ENCODE data around the gene CALCA. TPM values are rescaled to one million over a fixed set of nuclear protein-coding genes. Genes with fewer than 3 reads are reported as not detected.

CALCA gene
- total and polyA plus RNA-seq, 2 of the 4 experiments (the other 2 are of a cell fraction): not detected

- H3K4ac ChIP-seq (ENCODE audit: low read depth, low read length): no peak overlapping the region
- in situ Hi-C loops (cut with MboI; ENCODE audit: low sequenced_read_pairs): no loop called here
- no peaks in the 10 kb centered on the region for H3K4me1 ChIP-seq (ENCODE audit: control insufficient read depth, insufficient read depth, low read length)
- no peak overlapping the region for H4K8ac ChIP-seq (ENCODE audit: low read depth in 2 of 2, low read length in 2 of 2)
- no peak overlapping the region for H3K27ac ChIP-seq (ENCODE audit: insufficient read depth, low read length)
- ChIA-PET POLR2A (ENCODE audit: unreplicated experiment) (no interaction called here), CTCF (interaction anchor here (0.9 kb wide), 1 partner anchor 32 kb away, joined by 3 read pairs; no protein-coding TSS in a partner anchor)
- no TSS peak for BruUV-seq (replicated peaks)
- no peak overlapping the region for H4K91ac ChIP-seq (ENCODE audit: insufficient read depth, low read depth, low read length)
- H4K5ac ChIP-seq (ENCODE audit: low read depth, low read length): no peak overlapping the region
- H3K27me3 ChIP-seq (ENCODE audit: control insufficient read depth, insufficient read depth, low read length): no peaks in the 10 kb centered on the region; the same call in 1 of the 2 replicates
- DNase-seq: no peak
- no peak for ATAC-seq (ENCODE audit: low read depth)
- H3K4me2 ChIP-seq (ENCODE audit: low read depth, low read length): no peak overlapping the region
- intact Hi-C loops (cut with micrococcal nuclease): no loop called here
- H2AK9ac ChIP-seq (replicated peaks; ENCODE audit: low read depth, low read length, poor library complexity): no peak overlapping the region
- H3K4me3 ChIP-seq (ENCODE audit: insufficient read depth, low read depth, low read length): no peak overlapping the region
- H4K20me1 ChIP-seq (ENCODE audit: insufficient read depth, low read length): no peaks in the 10 kb centered on the region
- H2AK5ac ChIP-seq (ENCODE audit: low read depth, low read length): no peak overlapping the region
- no peak overlapping the region for H2BK5ac ChIP-seq (ENCODE audit: low read depth, low read length, poor library complexity, severe bottlenecking)
- no peaks in the 10 kb centered on the region for H3K9me1 ChIP-seq (ENCODE audit: insufficient read depth, low read length)
- no CpG with 5 or more reads among the region's 1 CpG for WGBS, 2 experiments (ENCODE audit: extremely low coverage in 2 of 2, insufficient read length in 1 of 2)
- no peak overlapping the region for H2BK20ac ChIP-seq (ENCODE audit: low read depth, low read length)
- no peak overlapping the region for H3K23ac ChIP-seq (ENCODE audit: low read depth, low read length)
- no peaks in the 10 kb centered on the region for H3K9me3 ChIP-seq (ENCODE audit: control insufficient read depth, insufficient read depth, low read length)
- H3K18ac ChIP-seq (ENCODE audit: low read depth, low read length): no peak overlapping the region
- no peak overlapping the region for H2BK15ac ChIP-seq (ENCODE audit: low read depth, low read length)
- dilution Hi-C loops (cut with HindIII; ENCODE audit: low sequenced_read_pairs, unreplicated experiment): no loop called here
- no peak overlapping the region for H2AFZ ChIP-seq (replicated peaks; ENCODE audit: low read length, poor library complexity)
- no peaks in the 10 kb centered on the region for H3K79me1 ChIP-seq (ENCODE audit: low read depth in 1 of 2, low read length in 2 of 2)
- no peaks in the 10 kb centered on the region for H3K36me3 ChIP-seq (ENCODE audit: control insufficient read depth, insufficient read depth, low read length)
- no peak overlapping the region for H2BK120ac ChIP-seq (ENCODE audit: low read depth, low read length)
- H3K9ac ChIP-seq (ENCODE audit: low read depth, low read length): no peak overlapping the region
- TF ChIP-seq CTCF (conservative IDR thresholded peaks at IDR 0.05; ENCODE audit: low read depth, low read length): no peak
- no peak overlapping the region for H3K56ac ChIP-seq (ENCODE audit: extremely low read depth, insufficient read depth, low read length)
- no peak overlapping the region for H3K14ac ChIP-seq (replicated peaks; ENCODE audit: low read depth, low read length)
These were observed 33.2 kb downstream of the CALCA start for GRCh38 chr11:14938936-14939335.
